KOPT-K1 (cell line): ENCODE measurements around the gene MYO5C.

Experiments used
- H3K27ac ChIP-seq: fragments of 200-600 bp; sonication (generic); 2 replicates; pipeline ENCODE4 v1.5.1; 2016; ENCODE audit warnings: antibody characterized with exemption, mild to moderate bottlenecking, low read depth, low read length; ENCODE audit not compliant: poor library complexity, severe bottlenecking
- H3K36me3 ChIP-seq: fragments of 200-600 bp; sonication (generic); 2 replicates; pipeline ENCODE4 v1.5.1; 2017; ENCODE audit warnings: antibody characterized with exemption, mild to moderate bottlenecking, low read length, moderate library complexity; ENCODE audit not compliant: insufficient read depth
- H3K9me3 ChIP-seq: fragments of 200-600 bp; sonication (generic); 2 replicates; pipeline ENCODE4 v1.5.1; 2017; ENCODE audit warnings: antibody characterized with exemption, low read length, mild to moderate bottlenecking; ENCODE audit not compliant: insufficient read depth, poor library complexity, severe bottlenecking

Gene MYO5C, protein sequence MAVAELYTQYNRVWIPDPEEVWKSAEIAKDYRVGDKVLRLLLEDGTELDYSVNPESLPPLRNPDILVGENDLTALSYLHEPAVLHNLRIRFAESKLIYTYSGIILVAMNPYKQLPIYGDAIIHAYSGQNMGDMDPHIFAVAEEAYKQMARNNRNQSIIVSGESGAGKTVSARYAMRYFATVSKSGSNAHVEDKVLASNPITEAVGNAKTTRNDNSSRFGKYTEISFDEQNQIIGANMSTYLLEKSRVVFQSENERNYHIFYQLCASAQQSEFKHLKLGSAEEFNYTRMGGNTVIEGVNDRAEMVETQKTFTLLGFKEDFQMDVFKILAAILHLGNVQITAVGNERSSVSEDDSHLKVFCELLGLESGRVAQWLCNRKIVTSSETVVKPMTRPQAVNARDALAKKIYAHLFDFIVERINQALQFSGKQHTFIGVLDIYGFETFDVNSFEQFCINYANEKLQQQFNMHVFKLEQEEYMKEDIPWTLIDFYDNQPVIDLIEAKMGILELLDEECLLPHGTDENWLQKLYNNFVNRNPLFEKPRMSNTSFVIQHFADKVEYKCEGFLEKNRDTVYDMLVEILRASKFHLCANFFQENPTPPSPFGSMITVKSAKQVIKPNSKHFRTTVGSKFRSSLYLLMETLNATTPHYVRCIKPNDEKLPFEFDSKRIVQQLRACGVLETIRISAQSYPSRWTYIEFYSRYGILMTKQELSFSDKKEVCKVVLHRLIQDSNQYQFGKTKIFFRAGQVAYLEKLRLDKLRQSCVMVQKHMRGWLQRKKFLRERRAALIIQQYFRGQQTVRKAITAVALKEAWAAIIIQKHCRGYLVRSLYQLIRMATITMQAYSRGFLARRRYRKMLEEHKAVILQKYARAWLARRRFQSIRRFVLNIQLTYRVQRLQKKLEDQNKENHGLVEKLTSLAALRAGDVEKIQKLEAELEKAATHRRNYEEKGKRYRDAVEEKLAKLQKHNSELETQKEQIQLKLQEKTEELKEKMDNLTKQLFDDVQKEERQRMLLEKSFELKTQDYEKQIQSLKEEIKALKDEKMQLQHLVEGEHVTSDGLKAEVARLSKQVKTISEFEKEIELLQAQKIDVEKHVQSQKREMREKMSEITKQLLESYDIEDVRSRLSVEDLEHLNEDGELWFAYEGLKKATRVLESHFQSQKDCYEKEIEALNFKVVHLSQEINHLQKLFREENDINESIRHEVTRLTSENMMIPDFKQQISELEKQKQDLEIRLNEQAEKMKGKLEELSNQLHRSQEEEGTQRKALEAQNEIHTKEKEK (N-terminal part only)

DNA sequence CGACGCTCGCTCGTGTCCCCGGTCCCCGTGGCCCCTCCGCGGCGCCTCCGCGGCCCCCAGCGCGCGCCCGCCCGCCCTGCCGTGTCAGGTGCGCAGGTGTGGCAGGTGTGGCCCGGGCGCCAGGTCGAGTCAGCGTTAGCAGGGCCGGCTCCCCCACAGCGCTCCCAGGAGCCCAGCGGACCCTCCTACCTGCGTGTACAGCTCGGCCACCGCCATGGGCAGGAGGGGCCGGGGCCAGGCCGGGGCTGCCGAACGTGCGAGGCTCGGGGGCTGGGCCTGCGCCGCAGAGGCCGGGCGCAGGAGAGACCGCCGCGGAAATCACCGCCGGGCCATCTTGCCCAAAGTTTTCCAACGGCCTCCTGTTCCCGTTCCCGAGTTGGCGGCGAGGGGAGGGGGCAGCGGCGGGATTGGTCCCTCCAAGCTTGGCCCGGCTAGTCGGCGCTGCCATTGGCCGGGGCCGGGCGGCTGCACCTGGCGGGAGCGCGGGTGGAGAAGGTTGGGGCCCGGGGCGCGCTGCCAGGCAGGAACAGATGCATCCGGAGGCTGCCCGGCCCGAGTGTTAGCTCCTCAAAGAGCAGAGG, at the start of gene MYO5C:
TSS of gene MYO5C (minus strand) at position 384 of the 581 bp plus-strand sequence. CDS start at position 216, 168 bp downstream.
- no peak within 1 kb of the TSS for H3K27ac ChIP-seq

DNA sequence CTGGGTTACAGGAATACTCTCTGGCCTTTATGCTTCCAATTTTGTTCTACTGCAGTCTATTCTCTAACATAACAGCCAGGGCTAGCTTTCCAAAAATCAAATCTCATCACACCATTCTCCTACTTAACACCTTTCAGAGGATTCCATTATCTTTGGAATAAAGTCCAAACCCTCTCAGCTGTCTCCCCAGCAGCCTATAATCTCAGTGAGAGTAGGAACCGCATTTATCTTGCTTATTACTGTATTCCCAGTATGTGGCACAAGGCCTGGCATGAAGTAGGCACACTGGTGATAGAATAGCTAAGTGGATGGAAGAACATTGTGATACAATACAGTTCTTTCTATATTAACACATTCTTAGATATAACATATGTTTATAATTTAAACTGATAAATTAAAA, 49.0 kb upstream of the MYO5C start:
- Histone ChIP-seq H3K9me3 (no peaks in the 10 kb centered on the region), H3K27ac (no peak overlapping the region), H3K36me3 (peaks cover 8% of the 10 kb centered on the region; the same call in 1 of the 2 replicates)

More for the DNA sequence above, at the start of gene MYO5C:
- Histone ChIP-seq H3K36me3 (no peaks in the 10 kb centered on the region), H3K9me3 (no peaks in the 10 kb centered on the region)

DNA sequence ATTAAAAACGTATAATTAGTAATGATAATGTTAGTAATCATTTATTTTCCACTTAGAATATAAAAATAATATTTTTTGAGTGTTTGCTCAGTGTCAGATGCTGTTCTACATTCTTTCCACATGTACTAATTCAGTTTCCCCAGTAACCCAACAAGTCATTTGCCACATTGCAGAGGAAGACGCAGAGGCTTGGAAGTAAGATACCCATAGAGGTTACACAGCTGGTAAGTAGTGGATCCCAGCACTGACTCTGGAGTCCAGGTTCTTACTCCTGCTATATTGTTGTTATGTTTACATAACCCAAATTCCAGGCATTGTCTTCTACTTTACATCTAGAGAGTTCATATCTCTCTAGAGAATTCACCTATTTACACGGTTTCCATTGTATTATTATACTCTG, 48.2 kb upstream of the MYO5C start:
- H3K9me3 ChIP-seq = no peaks in the 10 kb centered on the region
- H3K27ac ChIP-seq = no peak overlapping the region
- peaks cover 4% of the 10 kb centered on the region; the same call in 1 of the 2 replicates for H3K36me3 ChIP-seq

DNA sequence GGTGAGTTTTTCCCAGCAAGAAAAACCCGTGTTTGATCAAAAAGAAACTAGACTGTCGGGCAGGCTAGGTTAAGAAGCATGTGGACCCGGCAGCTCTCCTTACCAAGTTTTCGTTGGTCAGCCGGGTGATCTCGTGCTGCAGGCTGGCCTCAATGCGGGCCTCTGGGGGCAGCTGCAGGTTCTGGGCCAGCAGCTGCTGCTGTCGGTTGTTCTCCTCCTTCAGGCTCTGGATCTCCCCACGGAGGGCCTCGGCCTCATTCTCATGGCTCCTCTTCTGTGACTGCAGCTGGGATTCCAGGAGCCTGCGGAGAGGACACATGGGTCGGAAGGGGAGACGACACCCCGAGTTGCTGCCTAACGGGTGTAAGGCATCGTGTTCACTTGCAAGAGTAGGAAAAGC, 44.5 kb upstream of the MYO5C start:
- Histone ChIP-seq H3K9me3 (no peaks in the 10 kb centered on the region), H3K27ac (no peak overlapping the region), H3K36me3 (peaks cover 3% of the 10 kb centered on the region; the same call in 1 of the 2 replicates)

DNA sequence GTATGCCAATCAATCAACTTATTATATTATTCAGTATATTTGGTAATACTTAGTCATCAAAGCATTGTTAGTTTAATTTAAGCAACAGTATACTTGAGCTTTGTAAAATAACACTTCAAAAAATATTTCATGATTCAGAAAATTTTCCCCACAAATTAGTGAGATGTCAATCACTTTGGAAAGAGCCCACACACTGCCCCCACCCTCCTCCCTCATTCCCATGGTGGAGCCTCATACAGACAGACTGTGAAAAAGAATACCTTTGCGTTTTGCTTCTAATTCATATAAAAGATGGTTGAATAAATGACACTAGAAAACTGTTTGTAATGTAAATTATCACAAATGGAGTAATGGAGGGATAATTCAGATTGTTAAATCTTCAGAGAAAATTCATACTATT, 43.3 kb upstream of the MYO5C start:
- H3K36me3 ChIP-seq = peaks cover 3% of the 10 kb centered on the region; the same call in 1 of the 2 replicates
- no peaks in the 10 kb centered on the region for H3K9me3 ChIP-seq
- no peak overlapping the region for H3K27ac ChIP-seq

DNA sequence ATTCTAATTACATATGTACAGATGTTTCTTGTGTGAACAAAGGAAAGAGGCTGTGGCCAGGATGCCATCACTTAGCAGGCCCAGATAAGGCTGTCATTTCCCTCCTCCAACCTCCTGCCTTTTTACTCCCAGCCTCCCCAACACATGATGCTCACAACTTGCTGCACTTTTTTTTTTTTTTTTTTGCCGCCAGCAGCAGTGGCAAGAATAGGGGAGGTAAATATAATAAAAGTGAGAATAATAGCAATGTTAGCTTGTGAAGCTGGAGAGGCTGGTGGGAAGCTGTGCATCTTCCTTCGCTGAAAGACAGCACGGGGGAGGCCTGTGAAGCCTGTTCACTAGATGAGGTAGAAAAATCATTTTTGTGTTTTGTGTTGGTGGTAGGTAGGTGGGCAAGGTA, 42.5 kb upstream of the MYO5C start:
- Histone ChIP-seq H3K36me3 (peaks cover 3% of the 10 kb centered on the region; the same call in 1 of the 2 replicates), H3K27ac (peak overlapping the region; percentile 4), H3K9me3 (no peaks in the 10 kb centered on the region)

DNA sequence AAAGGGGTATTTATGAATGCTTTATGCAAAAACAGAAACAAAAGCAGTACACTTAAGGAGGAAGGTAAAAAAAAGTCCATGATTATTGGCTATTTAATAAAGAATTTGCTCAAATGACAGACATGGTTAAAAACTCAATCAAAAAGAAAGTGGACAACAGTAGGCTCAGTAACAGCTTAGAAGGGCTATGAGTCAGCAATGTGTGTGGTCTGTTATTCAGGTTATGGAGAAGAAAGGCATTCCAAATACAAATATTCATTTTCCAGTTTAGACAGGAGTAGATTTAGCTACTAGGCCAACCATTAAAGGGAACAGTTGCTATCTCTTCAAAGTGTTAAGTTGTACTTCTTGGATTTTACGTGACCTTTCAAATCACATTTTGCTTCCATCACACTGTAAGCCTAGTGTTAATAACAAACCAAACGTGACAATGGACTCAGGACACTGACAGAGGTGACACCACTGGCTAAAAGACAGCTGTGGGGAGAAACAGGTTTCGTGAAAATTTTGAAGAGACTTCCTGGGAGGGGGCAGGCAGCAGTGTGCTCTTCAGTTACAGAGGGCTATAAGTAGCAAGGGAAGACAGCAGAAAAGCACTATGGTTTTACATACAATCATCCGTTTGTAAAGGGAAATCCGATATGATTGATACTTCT, 41.7 kb upstream of the MYO5C start:
- no peak overlapping the region for H3K27ac ChIP-seq
- H3K36me3 ChIP-seq = peaks cover 3% of the 10 kb centered on the region; the same call in 1 of the 2 replicates
- H3K9me3 ChIP-seq = no peaks in the 10 kb centered on the region

DNA sequence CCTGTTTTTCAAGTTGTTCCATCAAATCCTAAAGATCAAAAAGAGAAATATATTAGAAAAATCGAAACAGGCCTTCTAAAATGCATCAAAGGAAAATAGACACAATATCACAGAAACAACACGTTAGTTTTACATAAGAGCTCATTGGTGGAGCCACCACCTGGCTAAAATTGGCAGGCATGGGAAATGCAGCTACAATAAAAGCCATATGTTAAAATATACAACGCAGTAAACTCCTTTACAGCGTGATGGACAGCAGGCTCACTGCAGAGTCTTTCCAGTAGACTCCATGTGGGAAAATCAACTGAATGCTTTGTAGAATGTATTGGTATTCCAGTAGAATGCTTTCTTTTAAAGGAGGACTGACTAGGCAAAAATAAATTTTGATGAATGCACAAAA, 40.9 kb upstream of the MYO5C start:
- peaks cover 3% of the 10 kb centered on the region; the same call in 1 of the 2 replicates for H3K36me3 ChIP-seq
- no peaks in the 10 kb centered on the region for H3K9me3 ChIP-seq
- no peak overlapping the region for H3K27ac ChIP-seq

DNA sequence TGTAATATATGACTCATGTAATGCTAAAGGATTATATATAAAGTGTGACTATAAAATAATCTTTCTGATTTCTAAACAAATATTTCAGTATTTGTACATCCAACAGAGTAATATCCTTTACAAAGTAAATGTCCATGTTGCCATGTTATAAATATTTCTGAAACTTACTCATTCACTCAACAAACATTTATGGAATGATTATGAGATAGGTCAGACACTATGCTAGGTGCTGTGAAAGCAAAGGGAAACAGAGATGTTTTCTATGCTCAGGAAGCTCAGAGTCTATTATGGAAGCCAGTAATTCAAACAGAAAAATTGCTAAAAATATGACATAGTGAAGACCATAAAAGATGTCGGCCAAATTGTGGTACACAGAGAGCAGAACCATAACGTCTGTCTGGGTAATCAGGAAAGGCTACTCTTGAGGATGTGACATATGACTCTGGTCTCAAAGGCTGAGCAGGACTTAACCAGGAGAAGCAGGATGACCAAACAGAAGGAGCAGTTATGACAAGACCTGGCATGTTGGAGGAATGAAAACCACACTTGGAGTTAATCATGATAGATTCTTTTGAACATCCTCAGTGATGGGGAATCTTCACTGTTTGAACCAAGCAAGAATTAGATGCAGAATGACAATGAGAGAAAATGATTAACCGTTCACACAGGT, 39.0 kb upstream of the MYO5C start:
- Histone ChIP-seq H3K9me3 (no peaks in the 10 kb centered on the region), H3K36me3 (peaks cover 10% of the 10 kb centered on the region; the same call in 1 of the 2 replicates), H3K27ac (no peak overlapping the region)

DNA sequence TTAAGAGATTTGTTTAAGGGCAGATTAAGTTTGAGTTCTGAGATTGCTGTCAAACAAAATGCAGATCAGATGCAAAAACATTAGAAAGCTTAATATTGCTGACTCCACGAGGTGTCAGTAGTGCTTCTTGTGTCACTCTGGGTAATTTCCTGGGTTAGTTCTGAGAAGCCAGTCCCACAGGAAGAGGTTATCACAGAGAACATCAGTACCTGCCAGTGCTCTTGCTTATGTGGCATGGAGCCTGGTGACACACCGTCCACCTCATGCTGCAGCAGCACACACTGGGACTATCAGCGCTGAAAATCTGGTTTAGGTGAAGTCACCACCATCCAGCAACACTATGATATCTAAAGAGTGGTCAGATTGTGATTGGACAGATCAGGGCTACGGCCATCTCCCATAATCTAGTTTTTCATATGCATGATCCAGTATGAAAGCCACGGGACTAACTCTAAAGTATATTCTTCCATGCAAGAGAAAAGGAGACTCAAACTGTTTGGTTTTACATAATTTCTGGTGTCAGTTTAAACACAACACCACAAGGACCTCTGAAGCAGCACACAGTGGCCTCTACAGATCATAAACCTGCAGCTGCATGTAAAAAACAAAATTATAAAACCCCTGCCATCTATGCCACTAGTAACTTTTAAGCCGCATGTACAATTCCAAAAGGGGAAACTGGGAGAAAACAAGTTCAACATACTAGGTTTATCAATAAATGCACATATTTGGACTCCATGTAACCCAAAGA, 36.1 kb upstream of the MYO5C start:
- peak overlapping the region; percentile 52 for H3K27ac ChIP-seq
- peaks cover 28% of the 10 kb centered on the region for H3K36me3 ChIP-seq
- no peaks in the 10 kb centered on the region for H3K9me3 ChIP-seq

DNA sequence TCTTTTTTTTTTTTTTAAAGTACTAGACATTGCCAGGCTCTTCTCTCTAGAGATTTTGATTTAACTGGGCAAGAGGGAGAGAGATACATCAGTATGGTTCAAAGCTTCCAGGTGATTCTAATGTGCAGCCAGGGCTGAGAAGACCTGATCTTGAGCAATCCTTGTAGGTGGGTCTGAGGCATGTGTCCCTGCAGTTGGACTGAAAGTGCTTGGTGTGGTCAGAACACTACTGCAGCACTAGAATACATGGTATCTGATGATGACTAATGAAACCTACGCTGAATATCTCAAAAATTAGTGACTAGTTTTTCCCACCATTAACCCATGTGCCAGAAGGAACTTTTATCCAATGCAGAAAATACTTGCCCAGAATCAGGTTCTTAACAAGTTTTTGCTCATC, 34.4 kb upstream of the MYO5C start:
- Histone ChIP-seq H3K36me3 (peaks cover 30% of the 10 kb centered on the region), H3K27ac (no peak overlapping the region), H3K9me3 (no peaks in the 10 kb centered on the region)

DNA sequence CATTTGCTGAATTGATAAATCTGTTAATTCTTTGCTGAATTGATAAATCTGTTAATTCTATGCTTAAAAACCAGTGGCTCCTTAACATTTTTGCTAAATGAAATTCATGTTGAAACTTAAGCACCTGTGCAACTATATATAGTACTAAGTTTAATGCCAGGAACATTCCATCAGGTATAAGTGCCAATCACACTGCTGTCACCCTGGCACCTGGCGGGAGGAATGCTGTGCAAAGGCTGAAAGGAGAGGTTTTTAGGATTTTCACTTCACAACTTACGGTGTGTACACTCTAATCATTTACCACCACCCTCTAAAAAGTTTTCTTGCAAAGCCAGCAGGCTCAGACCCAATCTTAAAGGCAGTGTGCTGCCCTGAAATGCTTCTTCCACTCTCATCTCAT, 33.5 kb upstream of the MYO5C start:
- Histone ChIP-seq H3K9me3 (no peaks in the 10 kb centered on the region), H3K27ac (no peak overlapping the region), H3K36me3 (peaks cover 30% of the 10 kb centered on the region)

DNA sequence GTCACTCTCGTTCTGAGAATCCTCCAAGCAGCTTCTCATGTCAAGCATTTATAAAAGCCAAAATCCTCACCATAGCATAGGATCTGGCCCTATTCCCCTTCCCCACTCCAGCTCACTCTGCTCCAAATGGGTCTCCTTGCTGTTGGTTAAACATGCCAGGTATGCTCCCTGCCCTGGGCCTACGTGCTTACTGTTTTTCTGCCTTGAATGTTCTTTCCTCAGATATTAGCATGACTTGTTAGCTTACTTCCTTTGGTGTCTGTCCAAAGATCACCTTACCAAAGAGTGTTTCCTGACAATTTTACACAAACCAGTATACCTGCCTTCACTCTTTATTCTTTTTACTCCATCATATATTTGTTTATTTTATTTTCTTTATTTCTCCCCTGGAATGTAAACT, 33.1 kb upstream of the MYO5C start:
- no peaks in the 10 kb centered on the region for H3K9me3 ChIP-seq
- H3K27ac ChIP-seq = no peak overlapping the region
- H3K36me3 ChIP-seq = peaks cover 30% of the 10 kb centered on the region
